ENCODE results near the gene EDN2.

DNA sequence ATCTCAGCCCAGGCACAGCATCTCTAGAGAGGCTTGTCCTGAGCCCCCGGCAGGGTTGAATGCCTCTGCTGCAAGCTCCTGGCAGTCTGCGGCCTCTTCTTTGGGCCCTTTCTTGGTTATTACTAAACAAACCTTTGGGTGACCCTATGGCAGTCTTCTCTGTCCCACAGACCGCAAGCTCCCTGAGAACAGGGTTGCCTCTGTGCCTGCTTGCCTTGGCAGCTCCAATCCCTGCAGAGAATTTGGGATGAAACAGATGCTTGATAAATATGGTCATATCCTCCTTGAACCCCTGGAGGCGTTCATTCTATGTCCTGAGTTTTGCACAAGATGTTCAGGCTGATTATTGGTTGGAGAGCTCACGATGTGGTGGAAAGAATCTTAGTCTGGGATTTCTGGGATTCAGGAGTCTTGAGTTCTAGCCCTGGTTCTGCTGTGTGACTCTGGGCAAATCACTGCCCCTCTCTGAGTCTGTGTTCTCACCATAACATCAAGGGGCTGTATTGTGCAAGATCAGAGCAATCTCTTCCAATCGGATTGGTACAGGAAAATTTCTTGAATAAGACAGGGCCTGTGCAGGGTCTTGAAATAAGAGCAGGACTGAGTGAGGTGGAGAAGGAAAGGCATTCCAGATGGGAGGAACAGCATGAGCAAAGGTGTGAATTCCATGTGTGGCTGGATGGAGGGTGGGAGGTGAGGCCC, 49.6 kb downstream of the EDN2 start:
- TF ChIP-seq ARNTL (CRISPR knock-in tag; IDR thresholded peaks at IDR 0.05; ENCODE audit: borderline replicate concordance, low read depth) = no peak
- TF ChIP-seq, protein P1, sequence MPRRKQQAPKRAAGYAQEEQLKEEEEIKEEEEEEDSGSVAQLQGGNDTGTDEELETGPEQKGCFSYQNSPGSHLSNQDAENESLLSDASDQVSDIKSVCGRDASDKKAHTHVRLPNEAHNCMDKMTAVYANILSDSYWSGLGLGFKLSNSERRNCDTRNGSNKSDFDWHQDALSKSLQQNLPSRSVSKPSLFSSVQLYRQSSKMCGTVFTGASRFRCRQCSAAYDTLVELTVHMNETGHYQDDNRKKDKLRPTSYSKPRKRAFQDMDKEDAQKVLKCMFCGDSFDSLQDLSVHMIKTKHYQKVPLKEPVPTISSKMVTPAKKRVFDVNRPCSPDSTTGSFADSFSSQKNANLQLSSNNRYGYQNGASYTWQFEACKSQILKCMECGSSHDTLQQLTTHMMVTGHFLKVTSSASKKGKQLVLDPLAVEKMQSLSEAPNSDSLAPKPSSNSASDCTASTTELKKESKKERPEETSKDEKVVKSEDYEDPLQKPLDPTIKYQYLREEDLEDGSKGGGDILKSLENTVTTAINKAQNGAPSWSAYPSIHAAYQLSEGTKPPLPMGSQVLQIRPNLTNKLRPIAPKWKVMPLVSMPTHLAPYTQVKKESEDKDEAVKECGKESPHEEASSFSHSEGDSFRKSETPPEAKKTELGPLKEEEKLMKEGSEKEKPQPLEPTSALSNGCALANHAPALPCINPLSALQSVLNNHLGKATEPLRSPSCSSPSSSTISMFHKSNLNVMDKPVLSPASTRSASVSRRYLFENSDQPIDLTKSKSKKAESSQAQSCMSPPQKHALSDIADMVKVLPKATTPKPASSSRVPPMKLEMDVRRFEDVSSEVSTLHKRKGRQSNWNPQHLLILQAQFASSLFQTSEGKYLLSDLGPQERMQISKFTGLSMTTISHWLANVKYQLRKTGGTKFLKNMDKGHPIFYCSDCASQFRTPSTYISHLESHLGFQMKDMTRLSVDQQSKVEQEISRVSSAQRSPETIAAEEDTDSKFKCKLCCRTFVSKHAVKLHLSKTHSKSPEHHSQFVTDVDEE (CRISPR knock-in tag; IDR thresholded peaks at IDR 0.05) = no peak

Measured in SK-N-SH treated with all-trans-retinoic acid at 6 μM for 48 hours (cell line).